HUES6 (cell line): ENCODE measurements around the gene OTUD4.
A peak's percentile ranks its signal among the peaks of the same experiment; 100 is the strongest.
"Not testable (repeated sequence)": the region's sequence is repeated elsewhere in the genome, so short reads cannot be mapped to it uniquely, and the experiment has no call there.

Source experiments
- H3K27ac ChIP-seq: 2 replicates; pipeline ENCODE4 v1.7.0; 2013; ENCODE audit warnings: low read depth, mild to moderate bottlenecking, low read length, inconsistent platforms
- H3K27me3 ChIP-seq: 2 replicates; pipeline ENCODE4 v1.6.1; 2013; ENCODE audit warnings: low read length; ENCODE audit not compliant: control insufficient read depth, insufficient read depth
- H3K36me3 ChIP-seq: 2 replicates; pipeline ENCODE4 v1.6.1; 2013; ENCODE audit warnings: low read length; ENCODE audit not compliant: control insufficient read depth, insufficient read depth
- H3K4me1 ChIP-seq: 2 replicates; pipeline ENCODE4 v1.6.1; 2013; ENCODE audit warnings: low read length; ENCODE audit not compliant: control insufficient read depth, insufficient read depth
- H3K4me3 ChIP-seq: 2 replicates; pipeline ENCODE4 v1.5.1; 2013; ENCODE audit warnings: low read depth, low read length
- H3K9ac ChIP-seq: one replicate; pipeline ENCODE4 v1.6.1; 2013; ENCODE audit warnings: mild to moderate bottlenecking, low read length
- H3K9me3 ChIP-seq: 2 replicates; pipeline ENCODE4 v1.6.1; 2013; ENCODE audit warnings: low read depth, low read length; ENCODE audit not compliant: control insufficient read depth, insufficient read depth

OTUD4 gene, protein sequence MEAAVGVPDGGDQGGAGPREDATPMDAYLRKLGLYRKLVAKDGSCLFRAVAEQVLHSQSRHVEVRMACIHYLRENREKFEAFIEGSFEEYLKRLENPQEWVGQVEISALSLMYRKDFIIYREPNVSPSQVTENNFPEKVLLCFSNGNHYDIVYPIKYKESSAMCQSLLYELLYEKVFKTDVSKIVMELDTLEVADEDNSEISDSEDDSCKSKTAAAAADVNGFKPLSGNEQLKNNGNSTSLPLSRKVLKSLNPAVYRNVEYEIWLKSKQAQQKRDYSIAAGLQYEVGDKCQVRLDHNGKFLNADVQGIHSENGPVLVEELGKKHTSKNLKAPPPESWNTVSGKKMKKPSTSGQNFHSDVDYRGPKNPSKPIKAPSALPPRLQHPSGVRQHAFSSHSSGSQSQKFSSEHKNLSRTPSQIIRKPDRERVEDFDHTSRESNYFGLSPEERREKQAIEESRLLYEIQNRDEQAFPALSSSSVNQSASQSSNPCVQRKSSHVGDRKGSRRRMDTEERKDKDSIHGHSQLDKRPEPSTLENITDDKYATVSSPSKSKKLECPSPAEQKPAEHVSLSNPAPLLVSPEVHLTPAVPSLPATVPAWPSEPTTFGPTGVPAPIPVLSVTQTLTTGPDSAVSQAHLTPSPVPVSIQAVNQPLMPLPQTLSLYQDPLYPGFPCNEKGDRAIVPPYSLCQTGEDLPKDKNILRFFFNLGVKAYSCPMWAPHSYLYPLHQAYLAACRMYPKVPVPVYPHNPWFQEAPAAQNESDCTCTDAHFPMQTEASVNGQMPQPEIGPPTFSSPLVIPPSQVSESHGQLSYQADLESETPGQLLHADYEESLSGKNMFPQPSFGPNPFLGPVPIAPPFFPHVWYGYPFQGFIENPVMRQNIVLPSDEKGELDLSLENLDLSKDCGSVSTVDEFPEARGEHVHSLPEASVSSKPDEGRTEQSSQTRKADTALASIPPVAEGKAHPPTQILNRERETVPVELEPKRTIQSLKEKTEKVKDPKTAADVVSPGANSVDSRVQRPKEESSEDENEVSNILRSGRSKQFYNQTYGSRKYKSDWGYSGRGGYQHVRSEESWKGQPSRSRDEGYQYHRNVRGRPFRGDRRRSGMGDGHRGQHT

DNA sequence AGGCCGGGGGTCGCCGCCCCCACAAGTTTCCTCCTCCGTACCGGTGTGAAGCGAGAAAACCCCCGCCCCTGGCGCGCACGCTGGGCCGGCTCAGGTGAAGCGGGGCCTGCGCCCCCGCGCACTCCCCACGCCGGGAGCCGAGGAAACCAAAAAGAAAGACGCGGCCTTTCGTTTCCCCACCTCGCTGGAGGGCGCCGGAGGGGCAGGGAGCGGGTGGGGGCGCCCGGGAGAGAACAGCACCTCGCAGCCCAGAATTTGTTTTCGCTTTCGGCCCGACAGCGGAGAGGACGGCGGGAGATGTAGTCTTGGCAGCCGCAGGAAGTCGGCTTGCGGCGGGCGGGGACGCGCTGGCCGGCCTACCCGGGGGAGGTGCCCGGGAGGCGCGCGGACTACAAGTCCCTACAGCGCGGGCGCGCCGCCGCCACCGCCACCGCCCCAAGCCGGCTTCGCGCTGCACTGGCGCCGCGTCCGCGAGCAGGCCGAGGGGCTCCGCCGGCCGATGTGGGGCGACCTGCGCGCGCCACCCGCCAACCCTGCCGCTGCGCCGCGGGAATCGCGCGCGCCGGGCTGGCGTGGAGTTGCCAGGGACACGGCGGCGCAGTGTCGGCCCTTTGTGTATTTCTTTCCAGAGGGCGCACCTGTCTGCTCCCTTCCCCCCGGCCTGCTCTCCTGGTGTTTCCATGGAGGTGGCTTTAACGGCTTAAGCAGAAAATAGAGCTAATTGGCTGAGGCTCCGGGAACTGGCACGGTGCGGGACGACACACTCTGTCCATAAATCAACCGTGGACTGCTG lies at the start of gene OTUD4:
OTUD4 (minus strand) TSS at position 292 of the 793 bp plus-strand sequence. CDS start 616 bp downstream, outside the sequence.
- Histone ChIP-seq H3K36me3 (no peaks in the 10 kb centered on the region), H3K27ac (peak within 1 kb of the TSS; percentile 90), H3K9ac (peak within 1 kb of the TSS; percentile 89), H3K9me3 (no peaks in the 10 kb centered on the region), H3K4me3 (peak within 1 kb of the TSS; percentile 81), H3K27me3 (no peaks in the 10 kb centered on the region), H3K4me1 (peaks cover 19% of the 10 kb centered on the region)

- H3K4me1 ChIP-seq, H3K36me3 ChIP-seq: not testable (repeated sequence)
Observed at GRCh38 chr4:145223228-145223627, 42.8 kb upstream of the OTUD4 start.

DNA sequence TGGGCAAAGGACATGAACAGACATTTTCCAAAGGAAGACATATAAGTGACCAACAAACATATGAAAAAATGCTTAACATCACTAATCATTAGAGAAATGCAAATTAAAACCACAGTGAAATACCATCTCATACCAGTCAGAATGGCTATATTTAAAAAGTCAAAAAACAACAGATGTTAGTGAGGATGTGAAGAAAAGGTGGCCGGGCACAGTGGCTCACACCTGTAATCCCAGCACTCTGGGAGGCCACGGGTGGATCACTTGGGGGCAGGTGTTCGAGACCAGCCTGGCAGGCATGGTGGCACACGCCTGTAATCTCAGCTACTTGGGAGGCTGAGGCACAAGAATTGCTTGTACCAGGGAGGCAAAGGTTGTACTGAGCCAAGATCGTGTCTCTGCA lies 41.1 kb upstream of the OTUD4 start:
- H3K27me3 ChIP-seq, H3K9me3 ChIP-seq, H3K36me3 ChIP-seq, H3K27ac ChIP-seq, H3K9ac ChIP-seq, H3K4me3 ChIP-seq: not testable (repeated sequence)
- H3K4me1 ChIP-seq = peaks cover 10% of the 10 kb centered on the region; the same call in 1 of the 2 replicates

More at GRCh38 chr4:145223228-145223627, 42.8 kb upstream of the OTUD4 start:
- not testable (repeated sequence) for H3K9ac ChIP-seq, H3K27me3 ChIP-seq, H3K27ac ChIP-seq, H3K4me3 ChIP-seq, H3K9me3 ChIP-seq

- H3K27ac ChIP-seq = no peak overlapping the region
- H3K9me3 ChIP-seq = no peaks in the 10 kb centered on the region
- no peaks in the 10 kb centered on the region for H3K36me3 ChIP-seq
- no peak overlapping the region for H3K4me3 ChIP-seq
- no peak overlapping the region for H3K9ac ChIP-seq
- no peaks in the 10 kb centered on the region for H3K27me3 ChIP-seq
- peaks cover 10% of the 10 kb centered on the region; the same call in 1 of the 2 replicates for H3K4me1 ChIP-seq
Observed at GRCh38 chr4:145219090-145219489, 38.7 kb upstream of the OTUD4 start.

GRCh38 chr4:145218251-145218650 lies 37.9 kb upstream of the OTUD4 start:
- H3K27ac ChIP-seq = no peak overlapping the region
- H3K4me1 ChIP-seq = peaks cover 10% of the 10 kb centered on the region; the same call in 1 of the 2 replicates
- no peak overlapping the region for H3K4me3 ChIP-seq
- no peaks in the 10 kb centered on the region for H3K36me3 ChIP-seq
- H3K9me3 ChIP-seq = no peaks in the 10 kb centered on the region
- no peaks in the 10 kb centered on the region for H3K27me3 ChIP-seq
- no peak overlapping the region for H3K9ac ChIP-seq

GRCh38 chr4:145217349-145217748 lies 37.0 kb upstream of the OTUD4 start:
- H3K27ac ChIP-seq = no peak overlapping the region
- H3K9me3 ChIP-seq = no peaks in the 10 kb centered on the region
- no peaks in the 10 kb centered on the region for H3K27me3 ChIP-seq
- H3K9ac ChIP-seq = no peak overlapping the region
- no peaks in the 10 kb centered on the region for H3K36me3 ChIP-seq
- no peak overlapping the region for H3K4me3 ChIP-seq
- H3K4me1 ChIP-seq = peaks cover 10% of the 10 kb centered on the region; the same call in 1 of the 2 replicates

DNA sequence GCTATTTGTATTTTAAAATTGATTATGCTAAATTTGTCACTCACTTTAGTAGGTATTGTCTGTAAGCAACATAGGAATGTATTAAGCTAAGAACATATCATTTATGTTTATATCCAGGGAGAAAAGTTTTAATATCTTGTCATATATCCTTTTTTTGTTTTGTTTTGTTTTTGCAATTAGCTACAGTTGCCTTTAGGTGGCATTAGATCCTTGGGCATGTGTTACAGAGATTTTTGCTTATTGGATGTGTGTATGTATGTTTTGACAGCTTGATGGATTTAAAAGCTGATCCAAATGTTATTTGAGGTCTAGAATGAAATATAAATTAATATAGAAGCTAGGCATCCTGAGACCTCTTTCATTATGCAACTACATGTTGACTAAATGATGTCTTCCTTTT lies 36.1 kb upstream of the OTUD4 start:
- Histone ChIP-seq H3K27me3 (no peaks in the 10 kb centered on the region), H3K9me3 (no peaks in the 10 kb centered on the region), H3K4me3 (no peak overlapping the region), H3K27ac (no peak overlapping the region), H3K9ac (no peak overlapping the region), H3K36me3 (no peaks in the 10 kb centered on the region), H3K4me1 (peaks cover 10% of the 10 kb centered on the region; the same call in 1 of the 2 replicates)

DNA sequence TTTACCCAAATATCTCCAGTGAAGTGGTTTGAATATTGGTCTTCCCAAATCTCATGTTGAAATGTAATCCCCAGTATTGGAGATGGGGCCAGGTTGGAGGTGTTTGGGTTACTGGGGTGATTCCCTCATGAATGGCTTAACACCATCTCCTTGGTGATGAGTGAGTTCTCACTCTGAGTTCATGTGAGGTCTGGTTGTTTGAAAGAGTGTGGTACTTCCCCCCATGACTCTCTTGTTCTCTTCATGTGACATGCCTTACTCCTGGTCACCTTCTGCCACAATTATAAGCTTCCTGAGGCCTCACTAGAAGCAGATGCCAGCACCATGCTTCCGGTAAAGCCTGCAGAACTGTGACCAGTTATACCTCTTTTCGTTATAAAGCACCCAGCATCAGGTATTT lies 32.9 kb upstream of the OTUD4 start:
- no peak overlapping the region for H3K27ac ChIP-seq
- H3K9ac ChIP-seq = no peak overlapping the region
- H3K4me3 ChIP-seq = no peak overlapping the region
- no peaks in the 10 kb centered on the region for H3K9me3 ChIP-seq
- H3K36me3 ChIP-seq = no peaks in the 10 kb centered on the region
- peaks cover 10% of the 10 kb centered on the region; the same call in 1 of the 2 replicates for H3K4me1 ChIP-seq
- H3K27me3 ChIP-seq = no peaks in the 10 kb centered on the region

DNA sequence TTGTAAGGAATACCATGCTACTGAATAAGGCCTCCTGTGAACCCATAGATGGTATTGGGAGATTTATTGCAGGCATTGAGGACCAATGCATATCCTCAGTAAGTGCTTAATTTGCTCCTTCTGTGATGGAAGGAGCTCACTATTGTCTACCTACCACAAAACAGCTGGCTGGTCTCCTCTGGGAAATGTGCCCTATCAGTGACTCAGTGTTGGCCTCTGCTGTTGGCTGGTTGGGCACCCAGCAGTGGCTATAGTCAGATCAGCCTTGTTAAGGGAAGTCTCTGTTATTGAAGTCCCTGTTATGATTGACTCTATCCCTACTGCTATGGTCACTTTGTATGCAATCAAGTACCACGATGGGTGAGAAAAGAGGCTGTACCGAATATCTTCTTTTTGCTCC lies 27.5 kb upstream of the OTUD4 start:
- Histone ChIP-seq H3K4me3 (no peak overlapping the region), H3K4me1 (no peaks in the 10 kb centered on the region), H3K27ac (no peak overlapping the region), H3K9me3 (no peaks in the 10 kb centered on the region), H3K36me3 (no peaks in the 10 kb centered on the region), H3K27me3 (no peaks in the 10 kb centered on the region), H3K9ac (no peak overlapping the region)

DNA sequence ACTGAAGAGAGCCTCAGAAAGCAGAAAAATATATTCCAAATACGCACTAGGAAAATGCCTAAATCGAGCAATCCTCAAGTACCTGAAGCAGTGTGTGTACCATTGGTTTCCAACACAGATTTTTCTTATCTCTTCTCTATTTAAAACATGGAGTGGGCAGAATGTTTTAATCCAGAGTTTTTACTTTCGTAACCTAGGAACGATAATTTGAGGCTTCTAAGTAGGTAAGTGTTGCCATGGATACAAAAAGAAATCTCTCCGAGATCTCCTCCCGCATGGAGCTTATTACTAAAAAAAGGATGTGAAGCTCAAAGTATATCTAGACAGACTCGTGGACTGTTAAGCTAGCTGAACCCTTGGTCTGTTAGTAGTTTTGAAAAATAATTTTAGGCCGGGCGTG lies 23.0 kb upstream of the OTUD4 start:
- no peak overlapping the region for H3K27ac ChIP-seq
- H3K4me3 ChIP-seq = no peak overlapping the region
- no peak overlapping the region for H3K9ac ChIP-seq
- no peaks in the 10 kb centered on the region for H3K27me3 ChIP-seq
- H3K4me1 ChIP-seq = no peaks in the 10 kb centered on the region
- no peaks in the 10 kb centered on the region for H3K9me3 ChIP-seq
- H3K36me3 ChIP-seq = no peaks in the 10 kb centered on the region
